HT-29 (cell line): ENCODE results near the gene SFXN4. TPM values are rescaled to one million over a fixed set of nuclear protein-coding genes. Genes with fewer than 3 reads are reported as not detected.
"Not testable (repeated sequence)": the region's sequence is repeated elsewhere in the genome, so short reads cannot be mapped to it uniquely, and the experiment has no call there.

ENCODE experiments used
- DNase-seq: peaks from one replicate; pipeline ENCODE4 v3.0.0-alpha.2; 2015; ENCODE audit warnings: low spot score
- total RNA-seq: library from RNA; depleted of rRNA; stranded (reverse); fragments of >200 nt; shearing (Covaris generic); gene quantifications from 2 replicates; pipeline ENCODE4 v1.2.3, GENCODE V29; 2014

SFXN4 gene
- total RNA-seq, 1 experiment from 2014 or later = 40.4 TPM

GRCh38 chr10:119143657-119144056 lies 21.9 kb downstream of the SFXN4 start:
- DNase-seq = no peak

DNA sequence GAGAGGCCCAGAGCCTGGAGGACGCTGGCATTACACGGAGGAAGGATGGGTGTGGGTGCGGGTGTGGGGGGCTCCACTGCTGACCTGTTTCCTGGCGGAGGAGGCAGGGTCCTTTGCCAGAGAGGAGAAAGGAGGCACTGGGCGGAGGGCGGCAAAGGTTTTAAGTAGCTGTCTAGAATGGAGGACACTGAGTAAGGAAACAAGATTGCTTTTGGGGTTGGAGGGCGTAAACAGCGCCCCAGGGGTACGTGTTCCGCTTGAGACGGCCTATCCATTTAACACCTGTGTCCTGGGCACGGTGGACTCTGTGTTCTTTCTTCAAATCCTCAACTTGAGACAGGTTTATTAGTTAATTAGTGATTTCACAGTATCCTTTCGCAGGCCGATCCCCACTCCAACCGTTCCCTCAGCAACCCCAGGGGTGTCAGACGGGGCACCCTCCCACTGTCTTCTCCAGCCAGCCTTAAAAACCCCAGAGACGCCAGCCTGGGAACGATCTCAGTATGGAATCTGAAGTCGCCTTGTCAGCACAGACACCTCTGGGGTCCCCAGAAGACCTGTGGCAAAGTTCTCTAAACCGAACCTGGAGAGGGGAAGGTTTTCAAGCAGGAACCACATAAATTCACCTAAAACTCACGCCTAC lies 24.8 kb downstream of the SFXN4 start:
- no peak for DNase-seq

- DNase-seq = peak; percentile 31
These were observed 25.9 kb downstream of the SFXN4 start for GRCh38 chr10:119139464-119140067.

- DNase-seq = no peak
These were observed 26.9 kb downstream of the SFXN4 start for GRCh38 chr10:119138346-119139306.

DNA sequence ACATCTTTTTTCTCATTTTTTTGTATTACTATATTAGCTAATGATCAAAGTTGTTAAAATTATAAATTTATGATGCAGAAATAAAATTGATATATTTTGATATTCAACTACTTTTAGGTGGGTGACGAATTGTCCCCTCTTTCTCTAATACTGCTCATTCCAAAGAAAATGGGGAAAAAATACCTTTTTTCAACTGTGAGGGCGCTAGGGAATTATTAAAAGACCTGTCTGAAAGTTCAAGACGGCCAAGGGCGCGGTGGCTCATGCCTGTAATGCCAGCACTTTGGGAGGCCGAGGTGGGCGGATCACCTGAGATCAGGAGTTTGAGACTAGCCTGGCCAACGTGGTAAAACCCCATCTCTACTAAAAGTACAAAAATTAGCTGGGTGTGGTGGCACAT lies 27.6 kb downstream of the SFXN4 start:
- not testable (repeated sequence) for DNase-seq

- no peak for DNase-seq
These were observed 29.4 kb downstream of the SFXN4 start for GRCh38 chr10:119136084-119136483.

DNA sequence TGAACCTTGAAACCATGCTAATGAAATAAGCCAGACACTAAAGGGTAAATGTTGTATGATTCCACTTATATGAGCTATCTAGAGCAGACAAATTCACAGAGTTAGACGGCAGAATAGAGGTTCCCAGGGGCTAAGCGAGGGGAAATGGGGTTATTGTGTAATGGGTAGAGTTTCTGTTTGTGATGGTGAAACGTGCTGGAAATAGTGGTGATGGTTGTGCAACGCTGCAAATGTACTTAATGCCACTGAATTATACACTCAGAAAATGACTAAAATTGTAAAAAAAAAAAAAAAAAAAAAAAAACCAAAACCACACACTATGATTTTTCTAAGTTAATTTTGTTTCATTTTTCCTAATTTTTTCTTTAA lies 30.0 kb downstream of the SFXN4 start:
- DNase-seq = no peak

DNA sequence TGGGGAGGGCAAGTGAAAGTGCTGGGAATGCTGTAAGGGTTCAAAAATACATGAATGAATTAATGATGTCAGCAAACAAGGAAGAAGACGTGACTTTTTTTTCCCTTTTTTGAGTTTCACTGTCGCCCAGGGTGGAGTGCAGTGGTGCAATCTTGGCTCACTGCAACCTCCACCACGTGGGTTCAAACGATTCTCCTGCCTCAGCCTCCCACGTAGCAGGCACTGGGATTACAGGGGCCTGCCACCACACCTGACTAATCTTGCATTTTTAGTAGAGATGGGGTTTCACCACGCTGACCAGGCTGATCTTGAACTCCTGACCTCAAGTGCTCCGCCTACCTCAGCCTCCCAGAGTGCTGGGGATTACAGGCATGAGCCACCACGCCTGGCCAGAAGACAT lies 31.6 kb downstream of the SFXN4 start:
- DNase-seq = no peak

DNA sequence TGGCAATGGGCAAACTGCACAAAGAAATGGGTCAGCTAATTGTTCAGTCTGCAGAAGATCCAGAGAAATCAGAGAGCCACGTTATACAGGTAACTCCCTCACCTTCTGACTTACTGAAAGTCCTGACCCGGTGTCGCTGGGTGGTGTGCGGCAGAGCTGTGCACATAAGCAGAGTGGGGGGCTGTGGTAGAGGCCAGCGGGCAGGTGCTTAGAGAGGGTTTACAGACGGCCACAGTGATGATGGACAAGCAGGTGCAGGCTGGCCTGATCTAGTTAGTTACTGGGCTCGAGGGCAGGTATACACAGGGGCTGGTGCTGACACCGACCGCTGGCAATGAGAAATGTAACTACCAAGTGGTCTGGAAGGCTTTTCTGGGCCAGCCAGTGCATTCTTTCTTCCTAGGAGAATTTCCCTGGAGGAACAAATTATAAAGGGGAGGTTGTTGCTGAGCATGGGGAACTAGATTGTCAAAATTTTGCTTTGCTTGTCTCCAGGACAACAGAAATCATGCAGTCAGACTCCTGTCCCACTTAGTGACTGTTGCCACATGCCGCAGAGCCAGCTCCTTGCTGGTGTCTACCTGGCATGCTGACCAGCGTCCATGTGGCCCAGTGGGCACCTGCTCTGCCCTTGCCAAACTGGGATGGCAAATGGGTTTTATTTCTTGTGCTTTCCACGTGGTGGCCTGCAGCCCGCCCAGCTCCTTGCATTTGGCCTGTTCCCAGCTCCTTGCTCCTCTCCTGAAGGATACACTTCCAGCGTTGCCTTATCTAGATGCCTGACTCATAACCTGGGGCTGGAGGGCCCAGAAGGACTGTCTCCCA lies 32.8 kb downstream of the SFXN4 start:
- no peak for DNase-seq

GRCh38 chr10:119131512-119132240 lies 33.8 kb downstream of the SFXN4 start:
- peak; percentile 9 for DNase-seq

DNA sequence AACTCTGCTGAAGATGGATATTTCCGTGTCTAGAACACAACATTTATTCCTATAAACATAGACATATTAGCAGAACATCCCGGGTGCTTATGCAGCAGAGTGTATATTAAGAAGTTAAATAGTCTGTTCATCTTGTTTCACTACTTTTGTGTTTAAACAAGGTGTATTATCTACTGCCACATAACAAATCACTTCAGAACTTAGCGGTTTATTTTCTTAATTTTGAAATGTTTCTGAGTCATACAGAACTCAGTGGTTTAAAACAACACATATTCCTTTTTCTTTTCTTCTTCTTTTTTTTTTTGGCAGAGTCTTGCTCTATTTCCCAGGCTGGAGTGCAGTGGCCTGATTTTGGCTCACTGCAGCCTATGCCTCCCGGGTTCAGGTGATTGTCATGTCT lies 35.8 kb downstream of the SFXN4 start:
- DNase-seq = no peak

DNA sequence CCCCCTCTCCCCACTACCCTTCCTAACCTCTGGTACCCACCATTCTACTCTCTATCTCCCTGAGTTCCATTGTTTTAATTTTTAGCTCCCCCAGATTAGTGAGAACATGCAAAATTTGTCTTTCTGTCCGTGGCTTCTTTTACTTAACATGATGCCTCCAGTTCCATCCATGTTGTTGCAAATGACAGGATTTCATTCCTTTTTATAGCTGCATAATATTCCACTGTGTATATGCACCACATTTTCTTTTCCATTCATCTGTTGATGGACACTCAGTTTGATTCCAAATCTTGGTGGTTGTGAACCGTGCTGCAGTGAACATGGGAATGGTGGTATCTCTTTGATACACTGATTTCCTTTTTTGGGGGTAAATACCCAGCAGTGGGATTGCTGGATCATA lies 39.6 kb downstream of the SFXN4 start:
- DNase-seq = no peak

DNA sequence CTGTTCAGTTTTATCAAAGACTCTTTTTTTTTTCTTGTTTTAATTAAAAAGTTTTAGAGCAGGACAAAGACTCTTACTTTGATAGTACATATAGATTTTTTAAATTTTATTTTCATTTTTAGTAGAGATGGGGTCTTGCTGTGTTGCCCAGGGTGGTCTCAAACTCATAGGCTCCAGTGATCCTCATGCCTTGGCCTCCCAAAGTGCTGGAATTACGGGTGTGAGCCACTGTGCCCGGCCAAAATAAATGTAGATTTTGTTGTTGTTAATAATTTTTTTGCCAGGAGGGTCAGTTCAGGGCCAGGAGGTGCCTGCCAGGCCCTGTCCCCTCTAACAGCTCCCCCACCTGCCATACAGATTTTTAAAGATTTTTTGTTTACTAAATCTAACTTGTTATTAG lies 44.6 kb downstream of the SFXN4 start:
- no peak for DNase-seq

DNA sequence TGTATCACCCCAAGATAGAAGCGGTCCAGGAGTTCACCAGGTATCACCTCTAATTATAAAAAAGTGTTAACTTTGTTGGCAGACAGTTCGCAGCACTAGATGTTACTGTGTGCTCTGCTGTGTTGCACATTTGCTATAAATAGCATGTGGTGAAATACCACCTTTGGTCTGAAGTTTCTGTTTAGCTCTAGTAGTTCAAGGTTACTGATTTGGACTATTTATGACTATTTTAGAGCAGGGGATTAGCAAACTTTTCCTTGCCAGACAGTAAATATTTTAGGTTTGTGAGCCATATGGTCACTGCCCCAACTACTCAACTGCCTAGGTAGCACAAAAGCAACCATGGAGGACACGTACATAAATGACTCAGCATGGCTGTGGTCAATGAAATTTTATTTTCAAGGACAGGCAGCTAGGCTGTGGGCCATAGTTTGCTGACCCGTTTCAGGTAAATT lies 45.1 kb downstream of the SFXN4 start:
- DNase-seq = no peak

DNA sequence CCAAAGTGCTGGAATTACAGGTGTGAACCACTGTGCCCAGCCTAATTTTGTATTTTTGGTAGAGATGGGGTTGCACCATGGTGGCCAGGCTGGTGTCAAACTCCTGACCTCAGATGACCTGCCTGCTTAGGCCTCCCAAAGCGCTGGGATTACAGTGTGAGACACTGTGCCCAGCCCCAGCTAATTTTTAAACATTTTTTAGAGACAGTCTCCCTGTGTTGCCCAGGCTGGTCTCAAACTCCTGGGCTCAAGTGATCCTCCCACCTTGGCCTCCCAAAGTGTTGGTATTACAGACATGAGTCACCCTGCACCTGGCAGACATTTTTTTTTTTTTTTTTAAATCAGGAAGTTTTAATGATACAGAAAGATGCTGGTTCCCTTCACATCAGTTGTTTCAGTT lies 46.1 kb downstream of the SFXN4 start:
- DNase-seq = no peak

GRCh38 chr10:119118231-119118630 lies 47.3 kb downstream of the SFXN4 start:
- DNase-seq = no peak

DNA sequence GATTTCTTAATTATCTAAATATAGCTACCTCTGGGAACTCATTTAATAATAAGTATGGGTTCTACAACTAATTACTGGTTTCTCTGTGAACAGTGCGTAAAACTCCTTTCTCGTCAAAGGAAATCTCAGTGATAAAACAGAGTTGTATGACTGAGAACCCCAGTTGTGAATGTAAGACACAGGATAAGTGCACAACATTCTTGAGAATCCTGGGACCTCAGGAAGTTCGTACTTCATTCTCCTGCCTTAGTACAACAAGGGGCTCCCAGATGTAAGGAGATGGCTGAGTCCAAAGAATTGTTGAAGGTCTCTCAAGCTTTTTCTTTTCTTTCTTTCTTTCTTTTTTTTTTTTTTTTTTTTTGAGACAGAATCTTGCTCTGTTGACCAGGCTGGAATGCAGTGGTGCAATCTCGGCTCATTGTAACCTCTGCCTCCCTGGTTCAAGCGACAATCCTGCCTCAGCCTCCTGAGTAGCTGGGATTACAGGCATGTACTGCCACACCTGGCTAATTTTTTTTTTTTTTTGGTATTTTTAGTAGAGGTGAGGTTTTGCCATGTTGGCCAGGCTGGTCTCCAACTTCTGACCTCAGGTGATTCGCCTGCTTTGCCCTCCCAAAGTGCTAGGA lies 49.1 kb downstream of the SFXN4 start:
- no peak for DNase-seq

DNA sequence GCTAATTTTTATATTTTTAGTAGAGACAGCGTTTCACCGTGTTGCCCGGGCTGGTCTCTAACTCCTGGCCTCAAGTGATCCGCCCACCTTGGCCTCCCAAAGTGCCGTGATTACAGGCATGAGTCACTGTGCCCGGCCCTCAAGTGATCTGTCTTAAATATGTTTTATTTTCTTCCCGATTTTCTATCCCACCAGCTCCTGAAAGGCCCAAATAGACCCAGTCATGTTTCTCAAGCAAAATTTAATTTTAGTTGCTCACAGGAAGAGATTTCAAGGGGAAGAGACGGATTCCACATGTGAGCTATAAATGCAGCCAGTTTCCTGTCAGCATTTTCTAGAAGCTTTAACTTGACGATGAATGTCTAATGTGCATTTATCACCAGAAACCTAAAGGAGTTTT lies 49.6 kb downstream of the SFXN4 start:
- DNase-seq = no peak

DNA sequence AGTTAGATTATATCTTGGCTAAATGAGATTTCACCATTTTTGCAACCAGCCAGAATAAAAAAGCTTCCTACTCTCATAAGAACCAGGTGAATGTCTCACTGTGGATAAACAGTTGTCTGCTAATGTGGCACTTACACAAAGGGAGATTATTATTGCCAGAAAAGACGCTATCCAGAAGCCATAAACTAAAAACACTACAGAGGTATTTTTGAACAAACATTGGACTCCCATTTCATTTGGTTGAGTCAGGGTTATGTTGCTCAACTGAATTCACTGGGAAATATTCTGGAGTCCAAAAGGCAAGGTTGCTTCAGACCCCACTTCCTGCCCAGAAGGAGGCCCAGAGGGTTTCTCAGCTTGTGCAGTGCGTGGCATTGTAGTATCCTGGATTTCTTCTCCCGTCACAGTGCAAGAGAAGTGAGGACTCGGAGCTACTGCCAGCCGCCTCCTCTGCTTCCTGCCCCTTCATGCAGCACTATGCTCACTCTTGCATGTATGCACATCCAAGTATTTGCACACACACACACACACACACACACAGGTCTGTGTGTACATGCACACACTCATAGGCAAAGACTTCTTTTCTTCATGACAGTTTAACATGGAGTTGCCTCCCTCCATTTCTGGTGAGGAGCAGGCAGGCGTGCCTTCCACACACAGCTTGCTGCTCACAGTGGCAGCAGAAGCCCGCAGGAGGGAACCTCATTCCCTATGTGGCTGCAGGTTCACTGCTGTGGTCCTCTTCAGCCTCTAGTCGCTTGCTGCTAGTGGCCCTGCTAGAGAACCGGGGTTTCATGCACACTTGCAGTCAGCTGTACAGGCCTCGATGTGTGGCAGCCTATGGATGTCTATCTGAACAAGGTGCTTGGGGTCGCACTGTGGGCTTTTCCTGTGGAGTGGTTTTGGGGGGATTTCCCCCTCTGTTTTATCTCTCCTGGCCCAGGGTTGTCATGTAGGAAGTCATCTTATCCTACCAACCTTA lies 51.5 kb downstream of the SFXN4 start:
- no peak for DNase-seq
